IPS-15b (cell line): ENCODE measurements around the gene DNAJB13.

ENCODE experiments used
- H3K27me3 ChIP-seq: one replicate; pipeline ENCODE4 v1.6.1; 2013; ENCODE audit warnings: low read length; ENCODE audit not compliant: control insufficient read depth, insufficient read depth
- H3K36me3 ChIP-seq: one replicate; pipeline ENCODE4 v1.6.1; 2013; ENCODE audit warnings: low read length; ENCODE audit not compliant: control insufficient read depth, insufficient read depth
- H3K4me1 ChIP-seq: one replicate; pipeline ENCODE4 v1.6.1; 2013; ENCODE audit warnings: mild to moderate bottlenecking, low read length; ENCODE audit not compliant: control insufficient read depth, insufficient read depth
- H3K4me3 ChIP-seq: one replicate; pipeline ENCODE4 v1.5.1; 2013; ENCODE audit warnings: low read depth, low read length
- H3K9ac ChIP-seq: one replicate; pipeline ENCODE4 v1.6.1; 2013; ENCODE audit warnings: low read depth, mild to moderate bottlenecking, low read length
- H3K9me3 ChIP-seq: one replicate; pipeline ENCODE4 v1.6.1; 2013; ENCODE audit warnings: mild to moderate bottlenecking, low read length; ENCODE audit not compliant: control insufficient read depth, insufficient read depth

Gene DNAJB13

DNA sequence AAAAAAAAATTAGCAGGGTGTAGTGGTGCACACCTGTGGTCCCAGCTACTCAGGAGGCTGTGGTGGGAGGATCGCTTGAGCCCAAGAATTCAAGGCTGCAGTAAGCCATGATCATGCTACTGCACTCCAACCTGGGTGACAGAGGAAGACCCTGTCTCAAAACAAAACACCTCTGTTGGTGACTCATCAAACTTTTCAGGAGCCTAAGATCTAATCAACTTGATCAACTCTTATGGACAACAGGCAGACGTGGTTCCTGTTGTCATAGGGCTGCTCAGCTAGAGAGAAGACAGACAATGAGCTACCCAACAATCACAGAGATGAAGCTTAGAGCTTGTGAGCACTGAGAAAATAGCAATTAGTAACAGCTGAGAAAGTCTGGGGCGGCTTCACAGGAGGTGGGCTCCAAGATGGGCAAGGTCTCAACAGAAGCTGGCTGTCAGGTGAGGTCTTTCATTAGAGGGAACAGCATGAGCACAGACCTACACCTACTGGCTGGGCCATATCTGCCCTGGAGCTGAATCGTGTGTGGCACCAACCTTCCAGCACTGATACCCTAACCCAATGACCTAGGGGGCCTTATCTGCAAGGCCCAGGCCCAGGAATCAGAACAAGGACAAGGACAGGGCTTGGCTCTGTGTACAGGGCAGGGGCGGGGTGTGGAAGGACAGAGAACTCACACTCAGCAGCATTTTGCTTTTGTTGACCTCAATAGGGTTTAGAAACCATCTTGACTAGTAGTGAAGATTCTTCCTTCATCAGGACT, 65.3 kb downstream of the DNAJB13 start:
- Histone ChIP-seq H3K27me3 (no peaks in the 10 kb centered on the region), H3K4me3 (no peak overlapping the region), H3K4me1 (no peaks in the 10 kb centered on the region), H3K36me3 (peaks cover 2% of the 10 kb centered on the region), H3K9me3 (no peaks in the 10 kb centered on the region), H3K9ac (no peak overlapping the region)

DNA sequence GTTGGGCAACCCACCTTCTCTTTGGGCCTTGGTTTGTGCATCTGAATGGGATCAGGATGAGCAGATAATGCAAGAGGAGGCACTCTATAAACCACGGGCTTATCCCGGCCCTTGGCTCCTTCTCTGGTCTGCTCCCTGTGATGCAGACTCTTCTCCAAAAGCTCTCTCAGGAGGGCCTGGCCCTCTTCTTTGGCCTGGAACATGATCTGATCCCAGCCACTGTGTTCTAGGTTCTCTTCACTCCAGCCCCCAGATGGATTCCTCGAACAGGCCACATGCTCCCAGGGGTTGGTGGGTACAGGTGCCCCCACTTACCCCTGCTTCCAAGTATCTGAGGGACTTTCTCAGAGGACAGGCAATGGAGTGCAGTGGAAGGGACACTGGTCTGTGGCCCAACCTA, 66.8 kb downstream of the DNAJB13 start:
- H3K9me3 ChIP-seq = no peaks in the 10 kb centered on the region
- H3K36me3 ChIP-seq = peaks cover 2% of the 10 kb centered on the region
- H3K9ac ChIP-seq = no peak overlapping the region
- no peaks in the 10 kb centered on the region for H3K27me3 ChIP-seq
- no peak overlapping the region for H3K4me3 ChIP-seq
- no peaks in the 10 kb centered on the region for H3K4me1 ChIP-seq

DNA sequence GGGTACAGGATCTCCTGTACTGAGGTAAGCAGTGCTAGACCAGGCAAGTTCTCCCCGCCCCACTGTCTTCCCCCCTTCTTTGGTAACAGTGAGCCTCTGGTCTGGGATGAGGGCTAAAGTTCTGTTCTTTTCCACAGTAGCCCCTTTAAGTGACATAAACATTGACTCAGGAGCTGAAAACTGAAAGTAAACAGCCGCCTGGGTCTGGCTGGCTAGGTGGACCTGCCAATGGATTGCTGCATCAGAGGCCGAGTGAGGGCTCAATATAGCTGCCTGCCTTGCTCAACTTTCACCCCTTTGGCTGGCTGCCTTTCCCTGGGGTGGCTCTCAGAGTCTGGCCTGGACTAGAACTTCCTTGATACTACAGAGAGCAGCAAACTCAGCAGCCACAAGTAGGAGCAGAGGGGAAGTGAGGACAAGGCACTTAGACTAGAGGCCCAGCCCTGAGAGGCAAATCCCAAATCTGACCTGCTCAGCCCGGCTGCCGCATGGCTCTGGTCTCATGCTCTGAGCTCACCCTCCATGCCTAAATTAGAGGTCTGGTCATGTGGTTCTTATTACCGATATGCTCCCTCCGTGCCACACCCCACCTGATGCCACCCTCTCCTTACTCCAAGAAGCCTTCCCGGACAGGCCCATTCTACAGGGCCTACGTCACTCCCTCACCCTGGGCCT, 67.6 kb downstream of the DNAJB13 start:
- Histone ChIP-seq H3K4me3 (no peak overlapping the region), H3K36me3 (peaks cover 2% of the 10 kb centered on the region), H3K9me3 (no peaks in the 10 kb centered on the region), H3K9ac (no peak overlapping the region), H3K27me3 (no peaks in the 10 kb centered on the region), H3K4me1 (no peaks in the 10 kb centered on the region)

DNA sequence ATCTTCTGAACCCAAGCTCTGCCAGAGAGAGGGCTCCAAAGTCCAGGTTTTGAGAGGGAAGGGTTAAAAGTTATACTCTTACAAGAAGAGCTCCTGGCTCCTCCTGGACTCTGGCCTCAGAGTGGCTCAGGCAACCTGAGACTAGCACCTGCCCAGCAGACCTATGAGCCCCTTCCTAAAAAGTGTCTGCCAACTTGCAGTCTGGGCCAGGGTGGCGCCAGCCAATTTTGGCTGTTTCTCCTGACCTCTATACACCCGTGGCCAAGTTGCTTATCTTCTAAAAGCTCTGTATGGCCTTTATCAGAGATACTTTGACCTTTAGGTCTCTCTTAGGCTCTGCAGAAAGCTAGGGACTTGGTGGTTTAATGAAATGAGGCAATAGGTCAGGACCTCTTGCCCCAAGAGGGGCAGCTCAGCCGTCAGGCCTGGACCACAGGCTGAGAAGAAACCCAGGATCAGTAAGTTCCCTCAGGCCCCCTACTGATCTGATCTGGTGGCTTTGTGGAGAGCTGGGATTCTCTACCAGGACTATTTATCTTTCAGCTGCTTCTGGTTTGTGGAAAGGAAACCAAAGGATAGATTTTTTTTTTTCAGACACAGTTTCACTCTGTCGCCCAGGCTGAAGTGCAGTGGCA, 68.4 kb downstream of the DNAJB13 start:
- Histone ChIP-seq H3K4me3 (no peak overlapping the region), H3K4me1 (no peaks in the 10 kb centered on the region), H3K9ac (no peak overlapping the region), H3K9me3 (no peaks in the 10 kb centered on the region), H3K27me3 (no peaks in the 10 kb centered on the region), H3K36me3 (peaks cover 2% of the 10 kb centered on the region)

DNA sequence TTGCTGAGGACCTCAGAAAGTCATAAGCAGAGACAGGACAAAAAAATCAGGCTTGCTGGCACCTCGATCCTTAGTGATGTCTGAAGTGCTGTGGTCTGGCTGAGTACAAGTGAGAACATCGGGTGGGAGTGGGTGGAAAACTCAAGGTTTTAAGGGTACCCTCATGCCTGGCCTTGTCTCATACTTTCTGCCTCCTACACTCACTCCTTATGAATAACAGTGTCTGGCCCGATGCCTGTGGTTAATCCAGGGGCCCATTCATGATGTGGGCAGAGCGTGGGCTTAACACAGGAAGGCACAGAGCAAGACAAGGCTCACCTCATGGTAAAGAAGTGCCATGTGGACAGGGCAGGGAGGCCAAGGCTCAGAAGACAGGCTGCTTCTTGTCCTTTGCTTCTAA, 69.0 kb downstream of the DNAJB13 start:
- H3K4me1 ChIP-seq = no peaks in the 10 kb centered on the region
- H3K36me3 ChIP-seq = peaks cover 2% of the 10 kb centered on the region
- H3K9me3 ChIP-seq = no peaks in the 10 kb centered on the region
- no peaks in the 10 kb centered on the region for H3K27me3 ChIP-seq
- no peak overlapping the region for H3K9ac ChIP-seq
- no peak overlapping the region for H3K4me3 ChIP-seq
